Lung (tissue), 12 donors: Measurements from ENCODE around the gene SERF2. TPM values are rescaled to one million over a fixed set of nuclear protein-coding genes. Genes with fewer than 3 reads are reported as not detected.

Experiments
- ATAC-seq: fragments of 200-7000 bp; cut with Tn5 transposase; one replicate; pipeline ENCODE4 v1.9.1; 2020; ENCODE audit warnings: moderate number of reproducible peaks; ENCODE audit not compliant: insufficient read depth, low FRiP score
- DNase-seq, 3 donors: peaks; one replicate each; pipeline ENCODE4 v3.0.0-alpha.2; 2013 to 2017
- H3K27ac ChIP-seq, 2 donors: one replicate each; pipeline ENCODE4 v1.5.1; 2013; ENCODE audit warnings: mild to moderate bottlenecking in 2 of 2, moderate library complexity in 2 of 2, control low read depth in 1 of 2, inconsistent platforms in 1 of 2, low read depth in 1 of 2, low read length in 1 of 2
- H3K27me3 ChIP-seq, 3 donors: one replicate each; pipeline ENCODE4 v1.5.1; 2013; ENCODE audit warnings: low read length in 2 of 3; ENCODE audit not compliant: control insufficient read depth in 3 of 3, insufficient read depth in 3 of 3
- H3K36me3 ChIP-seq, 4 donors: one replicate each; pipeline ENCODE4 v1.5.1; 2013; ENCODE audit warnings: low read length in 4 of 4, mild to moderate bottlenecking in 1 of 4, moderate library complexity in 1 of 4; ENCODE audit not compliant: control insufficient read depth in 4 of 4, insufficient read depth in 4 of 4
- H3K4me1 ChIP-seq, 5 donors: one replicate each; pipeline ENCODE4 v1.5.1; 2013; ENCODE audit warnings: low read length in 5 of 5, mild to moderate bottlenecking in 2 of 5, moderate library complexity in 1 of 5; ENCODE audit not compliant: control insufficient read depth in 5 of 5, insufficient read depth in 5 of 5
- H3K4me3 ChIP-seq: one replicate; pipeline ENCODE4 v1.5.1; 2013; ENCODE audit warnings: mild to moderate bottlenecking, control low read depth, moderate library complexity
- H3K9ac ChIP-seq, 2 donors: one replicate each; pipeline ENCODE4 v1.5.1; 2013; ENCODE audit warnings: low read length in 2 of 2, control low read depth in 1 of 2; ENCODE audit not compliant: insufficient read depth in 1 of 2
- H3K9me3 ChIP-seq, 4 donors: one replicate each; pipeline ENCODE4 v1.5.1; 2013; ENCODE audit warnings: low read length in 3 of 4, mild to moderate bottlenecking in 1 of 4, moderate library complexity in 1 of 4; ENCODE audit not compliant: control insufficient read depth in 4 of 4, insufficient read depth in 3 of 4
- WGBS, 2 donors: extraction: QIAGEN DNeasy Blood & Tissue Kit; methylation state at CpG; one replicate each; pipeline ENCODE4 v1.1.7; 2013; 5-methylcytosine and 5-hydroxymethylcytosine counted together
- polyA plus RNA-seq, 2 donors: library from polyadenylated mRNA; stranded (reverse); fragments of 200-250 nt; gene quantifications; one replicate each; pipeline ENCODE4 v1.2.1, GENCODE V29; 2013
- total RNA-seq, 2 donors: library from RNA; depleted of rRNA in 1 of 2; stranded (reverse); fragments of >200 nt in 1 of 2; gene quantifications; one replicate each; pipeline ENCODE4 v1.2.1, GENCODE V29; 2014 to 2021
- TF ChIP-seq, protein P1 (sequence below): IDR thresholded peaks from 2 replicates; pipeline ENCODE4 v1.5.1; 2012; ENCODE audit warnings: mild to moderate bottlenecking; ENCODE audit errors: control extremely low read depth, extremely low read depth
- donor health status: control.
- donor health status: control.
- donor health status: Bipolar disorder and iron deficiency.
- donor health status: healthy.
- donor health status: DM: yes; HTN: yes; CAD: no.

SERF2 gene
- total and polyA plus RNA-seq, 4 donors, result 334 to 3,331 (median 1,515) TPM

DNA sequence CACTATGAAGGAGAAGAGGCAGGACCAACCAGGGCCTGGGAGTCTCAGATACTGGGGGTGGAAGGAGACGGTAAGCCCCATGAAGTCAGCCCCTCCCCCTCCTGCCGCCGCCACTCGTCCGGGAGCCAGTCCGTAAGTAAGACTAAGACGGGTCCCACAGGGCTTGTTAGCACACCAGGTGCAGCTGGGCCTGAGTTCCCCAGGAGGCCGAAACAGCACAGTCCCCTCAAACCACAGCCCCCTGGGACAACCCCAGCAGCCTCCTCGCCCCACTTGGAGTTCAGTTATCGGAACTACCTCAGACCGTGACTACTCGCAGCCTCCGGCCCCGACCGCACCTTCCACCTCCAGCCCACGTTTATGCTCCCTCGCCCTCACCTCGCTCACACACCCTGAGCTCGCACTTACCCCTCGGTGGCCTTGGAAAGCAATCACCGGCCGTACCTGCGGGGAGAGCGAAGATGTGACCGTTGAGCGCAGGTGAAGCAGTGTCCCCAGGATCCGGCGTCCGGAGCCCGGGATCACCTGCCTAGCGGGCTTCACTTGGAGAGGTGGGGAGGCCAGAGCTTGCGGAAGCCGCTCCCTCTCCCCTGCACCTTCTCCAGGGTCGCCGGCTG, 15.9 kb upstream of the SERF2 start:
- H3K4me1 ChIP-seq, result peaks cover 0 to 12% (median 4%) of the 10 kb centered on the region in 5 donors
- DNase-seq, result peak in 2 of 3 donors; percentile 29 to 35
- H3K4me3 ChIP-seq, result peak overlapping the region; percentile 25
- peaks cover 8 to 19% (median 15%) of the 10 kb centered on the region in 4 donors for H3K36me3 ChIP-seq
- WGBS, 2 donors, result 45 to 56% methylated on average over 33 to 35 of the region's 35 CpGs
- TF ChIP-seq, protein P1, sequence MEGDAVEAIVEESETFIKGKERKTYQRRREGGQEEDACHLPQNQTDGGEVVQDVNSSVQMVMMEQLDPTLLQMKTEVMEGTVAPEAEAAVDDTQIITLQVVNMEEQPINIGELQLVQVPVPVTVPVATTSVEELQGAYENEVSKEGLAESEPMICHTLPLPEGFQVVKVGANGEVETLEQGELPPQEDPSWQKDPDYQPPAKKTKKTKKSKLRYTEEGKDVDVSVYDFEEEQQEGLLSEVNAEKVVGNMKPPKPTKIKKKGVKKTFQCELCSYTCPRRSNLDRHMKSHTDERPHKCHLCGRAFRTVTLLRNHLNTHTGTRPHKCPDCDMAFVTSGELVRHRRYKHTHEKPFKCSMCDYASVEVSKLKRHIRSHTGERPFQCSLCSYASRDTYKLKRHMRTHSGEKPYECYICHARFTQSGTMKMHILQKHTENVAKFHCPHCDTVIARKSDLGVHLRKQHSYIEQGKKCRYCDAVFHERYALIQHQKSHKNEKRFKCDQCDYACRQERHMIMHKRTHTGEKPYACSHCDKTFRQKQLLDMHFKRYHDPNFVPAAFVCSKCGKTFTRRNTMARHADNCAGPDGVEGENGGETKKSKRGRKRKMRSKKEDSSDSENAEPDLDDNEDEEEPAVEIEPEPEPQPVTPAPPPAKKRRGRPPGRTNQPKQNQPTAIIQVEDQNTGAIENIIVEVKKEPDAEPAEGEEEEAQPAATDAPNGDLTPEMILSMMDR, result no peak
- H3K9me3 ChIP-seq, result no peaks in the 10 kb centered on the region
- H3K9ac ChIP-seq, result peak overlapping the region in 1 of 2 donors; percentile 11
- H3K27ac ChIP-seq, result peak overlapping the region; percentile 27 to 62
- H3K27me3 ChIP-seq, result no peaks in the 10 kb centered on the region
- ATAC-seq, result peak; percentile 17

DNA sequence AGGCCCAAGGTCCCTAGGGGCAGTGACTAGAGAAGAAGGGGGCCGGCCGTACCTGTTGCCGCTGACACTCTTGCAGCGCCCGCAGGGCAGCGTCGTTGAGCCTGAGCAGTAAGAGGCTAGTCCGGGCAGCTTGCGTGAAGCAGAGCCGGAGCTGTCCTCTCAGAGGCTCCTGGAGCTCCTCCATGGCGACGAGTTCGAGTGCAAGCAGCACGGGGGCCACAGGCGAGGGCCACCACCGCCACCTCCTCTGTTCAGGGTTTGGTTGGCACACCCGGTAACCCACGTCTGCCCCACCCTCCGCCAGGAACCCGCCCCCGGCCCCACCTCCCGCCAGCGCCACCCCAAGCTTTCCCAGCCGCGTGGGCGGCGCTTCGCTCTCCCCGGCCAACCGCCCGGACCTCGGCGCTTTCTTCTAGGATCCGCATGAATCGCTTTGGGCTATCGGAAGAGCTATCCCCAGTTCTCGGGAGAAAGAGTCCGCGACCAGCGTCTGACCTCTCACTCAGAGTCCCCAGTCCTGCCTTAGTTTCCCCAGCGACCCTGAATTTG, 15.3 kb upstream of the SERF2 start, which contains the start of gene ELL3:
Gene ELL3, minus strand, starts transcription at position 249 of the 549 bp plus-strand sequence. Its CDS starts 65 bp downstream, at position 184.
- DNase-seq (peak; percentile 65 to 79 (median 74)), ATAC-seq (peak; percentile 91)
- no peaks in the 10 kb centered on the region for H3K9me3 ChIP-seq
- no peaks in the 10 kb centered on the region for H3K27me3 ChIP-seq
- peaks cover 6 to 14% (median 10%) of the 10 kb centered on the region in 4 donors for H3K36me3 ChIP-seq
- H3K4me1 ChIP-seq, result peaks cover 0 to 12% (median 4%) of the 10 kb centered on the region in 5 donors
- H3K9ac ChIP-seq, result peak within 1 kb of the TSS; percentile 68 to 73
- H3K27ac ChIP-seq, result peak within 1 kb of the TSS; percentile 70 to 77
- H3K4me3 ChIP-seq, result peak within 1 kb of the TSS; percentile 25
- 2 to 3% methylated on average over 27 to 41 of the region's 41 CpGs for WGBS, 2 donors
- TF ChIP-seq, protein P1, result no peak

- Histone ChIP-seq H3K4me1 (peaks cover 0 to 12% (median 4%) of the 10 kb centered on the region in 5 donors), H3K36me3 (peaks cover 5 to 10% (median 7%) of the 10 kb centered on the region in 4 donors), H3K27ac (peak overlapping the region; percentile 70 to 77), H3K27me3 (no peaks in the 10 kb centered on the region), H3K9me3 (no peaks in the 10 kb centered on the region), H3K4me3 (peak overlapping the region; percentile 16), H3K9ac (peak overlapping the region; percentile 68 to 73)
- ATAC-seq, result peak; percentile 79
- TF ChIP-seq, protein P1, result peak; percentile 71
- DNase-seq, result peak in 2 of 3 donors; percentile 76 to 78
- WGBS, 2 donors, result 2% methylated on average over 30 to 31 of the region's 31 CpGs
Observed at GRCh38 chr15:43777267-43777914, 14.7 kb upstream of the SERF2 start.
